Transverse colon (tissue), 4 donors: Measurements from ENCODE around the gene GATB. TPM values are rescaled to one million over a fixed set of nuclear protein-coding genes. Genes with fewer than 3 reads are reported as not detected.

Experiments
- DNase-seq: peaks from one replicate; pipeline ENCODE4 v3.0.0-alpha.2; 2019
- H3K27ac ChIP-seq, 4 donors: fragments of 200-600 bp; sonication (generic); 2 replicates each; pipeline ENCODE4 v1.5.1; 2016 to 2018; ENCODE audit warnings: inconsistent platforms in 4 of 4
- H3K27me3 ChIP-seq: fragments of 200-600 bp; sonication (generic); 2 replicates; pipeline ENCODE4 v1.5.1; 2017; ENCODE audit warnings: inconsistent platforms
- H3K36me3 ChIP-seq, 4 donors: fragments of 200-600 bp; sonication (generic); 2 replicates each; pipeline ENCODE4 v1.5.1; 2017 to 2019; ENCODE audit warnings: inconsistent platforms in 4 of 4
- H3K4me1 ChIP-seq, 4 donors: fragments of 200-600 bp; sonication (generic); 2 replicates each; pipeline ENCODE4 v1.5.1; 2017 to 2020; ENCODE audit warnings: inconsistent platforms in 4 of 4
- H3K4me3 ChIP-seq, 4 donors: fragments of 200-600 bp; sonication (generic); 1 replicate in 1 of 4; 2 replicates in 3 of 4; pipeline versions ENCODE4 v1.5.1 to v1.6.1; 2017 to 2019; ENCODE audit warnings: inconsistent platforms in 4 of 4
- H3K9me3 ChIP-seq, 2 donors: fragments of 200-600 bp; sonication (generic); 2 replicates each; pipeline ENCODE4 v1.5.1; 2017 to 2019; ENCODE audit warnings: inconsistent platforms in 2 of 2
- EP300 ChIP-seq: sonication (generic); formaldehyde crosslinking; IDR thresholded peaks from one replicate; pipeline ENCODE4 v1.6.1; 2017; ENCODE audit warnings: antibody characterized with exemption, low read depth
- POLR2A ChIP-seq: fragments of 450-650 bp; IDR thresholded peaks from one replicate; pipeline ENCODE4 v1.6.1; 2016; ENCODE audit warnings: antibody characterized with exemption, mild to moderate bottlenecking, moderate library complexity
- POLR2AphosphoS5 ChIP-seq, 3 donors: sonication (generic); formaldehyde crosslinking; IDR thresholded peaks; one replicate each; pipeline ENCODE4 v1.6.1; 2016; ENCODE audit warnings: antibody characterized with exemption in 3 of 3
- WGBS, 2 donors: methylation state at CpG; one replicate each; pipeline ENCODE4 v1.1.5; 2018; ENCODE audit warnings: low coverage in 1 of 2; 5-methylcytosine and 5-hydroxymethylcytosine counted together
- in situ Hi-C, 4 donors: fragments of 200-750 bp; cut with MboI; loops; one replicate each; pipeline versions ENCODE4 v1.15.0 to v1.15.1; 2017; ENCODE audit warnings: low sequenced_read_pairs in 3 of 4, low pct_ligation_motif_present in 1 of 4, low pct_unique_long_range_greater_than_20kb in 1 of 4
- intact Hi-C: fragments of 100-400 bp; cut with DNase I; formaldehyde crosslinking; loops from one replicate; pipeline ENCODE4 v1.15.1; 2023; ENCODE audit warnings: low total_unique reads
- total RNA-seq, 4 donors: library from RNA; depleted of rRNA; stranded (reverse); fragments of >200 nt; gene quantifications; one replicate each; pipeline ENCODE4 v1.1.0, GENCODE V29; 2016
- TF ChIP-seq, protein P1 (sequence below), 5 experiments: fragments of 200-600 bp in 3 of 5; fragments of 450-650 bp in 2 of 5; sonication (generic) in 3 of 5; IDR thresholded peaks; 1 replicate in 2 of 5; 2 replicates in 3 of 5; pipeline ENCODE4 v1.5.1; 2016 to 2017; ENCODE audit warnings: antibody characterized with exemption in 5 of 5, inconsistent platforms in 3 of 5, mild to moderate bottlenecking in 2 of 5, moderate library complexity in 1 of 5

The GATB gene
- total RNA-seq, 4 donors from 2014 or later = 22.5 to 111 (median 27.3) TPM

DNA sequence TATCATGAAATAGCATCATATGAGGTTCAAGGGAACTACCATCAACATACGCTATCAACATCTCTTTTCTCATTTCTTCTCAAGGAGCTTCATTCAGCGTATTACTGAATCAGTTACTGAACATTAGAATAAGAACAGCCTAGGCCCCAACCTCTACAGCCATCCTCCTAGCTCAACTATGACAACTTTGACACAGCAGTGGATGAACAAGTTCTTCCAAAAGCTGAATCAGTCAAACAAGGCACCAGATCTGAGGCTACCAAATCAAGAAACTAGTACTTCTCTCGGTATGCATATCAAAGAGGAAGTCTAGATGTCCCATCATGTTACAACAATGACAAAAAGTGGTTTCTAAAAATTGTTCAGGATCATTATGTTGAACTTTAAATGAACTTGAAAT, 57.4 kb downstream of the GATB start:
- H3K4me3 ChIP-seq = no peak overlapping the region
- no peak for DNase-seq
- intact Hi-C loops (no loop called here), in situ Hi-C loops (no loop called here)
- 90 to 91% methylated on average over 3 of the region's 3 CpGs for WGBS, 2 donors
- peaks cover 0 to 6% (median 0%) of the 10 kb centered on the region in 4 donors for H3K36me3 ChIP-seq
- H3K27me3 ChIP-seq = no peaks in the 10 kb centered on the region
- H3K9me3 ChIP-seq = no peaks in the 10 kb centered on the region
- TF ChIP-seq EP300 (no peak), POLR2A (no peak), POLR2AphosphoS5 (IDR thresholded peaks at IDR 0.05) (no peak)
- TF ChIP-seq, protein P1, sequence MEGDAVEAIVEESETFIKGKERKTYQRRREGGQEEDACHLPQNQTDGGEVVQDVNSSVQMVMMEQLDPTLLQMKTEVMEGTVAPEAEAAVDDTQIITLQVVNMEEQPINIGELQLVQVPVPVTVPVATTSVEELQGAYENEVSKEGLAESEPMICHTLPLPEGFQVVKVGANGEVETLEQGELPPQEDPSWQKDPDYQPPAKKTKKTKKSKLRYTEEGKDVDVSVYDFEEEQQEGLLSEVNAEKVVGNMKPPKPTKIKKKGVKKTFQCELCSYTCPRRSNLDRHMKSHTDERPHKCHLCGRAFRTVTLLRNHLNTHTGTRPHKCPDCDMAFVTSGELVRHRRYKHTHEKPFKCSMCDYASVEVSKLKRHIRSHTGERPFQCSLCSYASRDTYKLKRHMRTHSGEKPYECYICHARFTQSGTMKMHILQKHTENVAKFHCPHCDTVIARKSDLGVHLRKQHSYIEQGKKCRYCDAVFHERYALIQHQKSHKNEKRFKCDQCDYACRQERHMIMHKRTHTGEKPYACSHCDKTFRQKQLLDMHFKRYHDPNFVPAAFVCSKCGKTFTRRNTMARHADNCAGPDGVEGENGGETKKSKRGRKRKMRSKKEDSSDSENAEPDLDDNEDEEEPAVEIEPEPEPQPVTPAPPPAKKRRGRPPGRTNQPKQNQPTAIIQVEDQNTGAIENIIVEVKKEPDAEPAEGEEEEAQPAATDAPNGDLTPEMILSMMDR (IDR thresholded peaks at IDR 0.05) = no peak
- H3K4me1 ChIP-seq = no peaks in the 10 kb centered on the region
- no peak overlapping the region for H3K27ac ChIP-seq

DNA sequence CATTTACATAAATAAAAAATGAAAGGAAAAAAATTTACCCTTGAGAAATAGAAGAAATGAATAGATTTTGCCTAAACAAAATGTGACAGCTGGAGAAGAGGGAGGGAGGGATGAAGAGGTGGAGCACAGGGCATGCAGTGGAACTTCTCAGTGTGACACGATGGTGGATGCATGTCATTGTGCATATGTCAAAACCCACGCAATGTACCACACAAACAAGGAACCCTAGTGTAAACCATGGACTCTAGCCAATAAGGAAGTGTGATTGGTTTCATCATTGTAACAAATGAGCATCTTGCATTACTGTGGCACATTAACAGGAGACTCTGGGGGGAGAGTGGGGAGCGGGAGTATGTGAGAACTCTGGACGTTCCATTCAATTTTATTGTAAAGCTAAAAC, 58.6 kb downstream of the GATB start:
- Histone ChIP-seq H3K36me3 (peaks cover 0 to 6% (median 0%) of the 10 kb centered on the region in 4 donors), H3K27me3 (no peaks in the 10 kb centered on the region), H3K27ac (no peak overlapping the region), H3K4me3 (no peak overlapping the region), H3K4me1 (no peaks in the 10 kb centered on the region), H3K9me3 (no peaks in the 10 kb centered on the region)
- TF ChIP-seq, protein P1 (IDR thresholded peaks at IDR 0.05) = no peak
- TF ChIP-seq POLR2A (no peak), EP300 (no peak), POLR2AphosphoS5 (IDR thresholded peaks at IDR 0.05) (no peak)
- in situ Hi-C loops = no loop called here
- intact Hi-C loops = no loop called here
- WGBS, 2 donors = 78 to 84% methylated on average over 4 of the region's 4 CpGs
- no peak for DNase-seq

DNA sequence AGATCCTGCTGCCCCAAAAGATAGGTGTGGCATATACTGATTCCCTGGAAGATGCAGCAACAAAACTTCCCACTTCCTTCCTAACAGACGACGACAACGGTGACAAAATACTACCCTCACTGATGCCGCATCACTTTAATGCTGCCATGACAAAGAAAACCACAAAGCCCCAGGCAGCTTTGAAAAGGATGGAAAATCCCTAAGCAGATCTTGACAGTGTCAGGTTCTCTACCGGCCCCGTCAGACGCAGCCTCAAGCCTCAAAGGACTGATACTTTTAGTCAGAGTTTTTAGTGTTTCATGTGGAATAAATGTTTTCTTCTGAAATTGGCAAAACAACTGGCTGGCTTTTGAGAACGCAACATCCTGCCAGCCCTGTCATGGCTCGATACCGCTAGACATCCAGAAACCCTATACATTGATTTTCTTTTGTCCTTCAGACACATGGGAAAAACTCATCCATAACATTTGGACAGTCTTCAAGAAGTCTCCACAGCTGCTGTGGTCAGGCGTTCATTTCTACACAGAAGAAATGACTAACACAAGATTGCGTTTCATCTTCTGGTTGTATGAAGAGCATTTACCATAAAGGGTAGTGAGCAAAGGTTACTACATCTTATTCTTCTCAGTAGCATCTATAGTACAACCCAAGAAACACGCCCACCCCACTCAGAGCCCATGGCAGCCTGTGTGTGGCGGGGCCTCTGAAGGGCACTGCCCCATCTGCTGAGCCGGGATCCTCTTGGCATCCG, 60.1 kb downstream of the GATB start:
- WGBS, 2 donors = 87 to 90% methylated on average over 5 to 16 of the region's 16 CpGs
- intact Hi-C loops = no loop called here

DNA sequence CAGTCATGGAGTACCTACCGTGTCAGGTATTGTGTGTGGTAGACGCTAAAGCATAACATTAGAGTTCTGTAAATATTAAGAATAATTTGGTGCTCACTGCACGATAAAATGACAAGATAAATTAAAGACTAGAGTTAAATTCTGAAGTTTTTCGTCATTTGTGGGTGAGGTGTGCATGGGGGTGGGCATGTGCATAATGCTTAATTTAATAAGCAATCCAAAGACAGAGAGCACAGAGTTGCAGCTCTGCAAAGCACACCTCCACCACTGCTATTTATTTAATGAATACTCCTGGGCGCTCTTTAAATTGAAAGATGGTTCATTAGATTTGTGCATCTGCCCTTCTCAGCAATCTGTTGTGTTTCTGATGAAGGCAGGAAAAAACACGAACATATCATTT, 62.6 kb downstream of the GATB start:
- Histone ChIP-seq H3K9me3 (no peaks in the 10 kb centered on the region), H3K27me3 (no peaks in the 10 kb centered on the region), H3K4me3 (no peak overlapping the region), H3K27ac (no peak overlapping the region), H3K4me1 (no peaks in the 10 kb centered on the region), H3K36me3 (peaks cover 0 to 6% (median 0%) of the 10 kb centered on the region in 4 donors)
- no peak for DNase-seq
- intact Hi-C loops = no loop called here
- TF ChIP-seq POLR2AphosphoS5 (IDR thresholded peaks at IDR 0.05) = no peak
- TF ChIP-seq POLR2A = no peak
- TF ChIP-seq, protein P1 (IDR thresholded peaks at IDR 0.05) = no peak
- TF ChIP-seq EP300 = no peak
- in situ Hi-C loops = no loop called here
- 95 to 98% methylated on average over 6 of the region's 6 CpGs for WGBS, 2 donors

More for the DNA sequence above, 60.1 kb downstream of the GATB start:
- H3K27ac ChIP-seq = no peak overlapping the region
- H3K27me3 ChIP-seq = no peaks in the 10 kb centered on the region
- TF ChIP-seq EP300 = no peak
- TF ChIP-seq, protein P1 (IDR thresholded peaks at IDR 0.05) = no peak
- TF ChIP-seq POLR2A = no peak
- no peak for TF ChIP-seq POLR2AphosphoS5 (IDR thresholded peaks at IDR 0.05)
- H3K36me3 ChIP-seq = peaks cover 0 to 6% (median 0%) of the 10 kb centered on the region in 4 donors
- H3K4me1 ChIP-seq = no peaks in the 10 kb centered on the region
- no peaks in the 10 kb centered on the region for H3K9me3 ChIP-seq
- H3K4me3 ChIP-seq = no peak overlapping the region
- DNase-seq = no peak
- in situ Hi-C loops = no loop called here
